ENCODE measurements around the gene NUP133.
"Not testable (repeated sequence)": the region's sequence is repeated elsewhere in the genome, so short reads cannot be mapped to it uniquely, and the experiment has no call there.

NUP133 gene

GRCh38 chr1:229448354-229448753, 59.8 kb downstream of the NUP133 start:
- no peak for DNase-seq

- DNase-seq = no peak
These were observed 60.3 kb downstream of the NUP133 start for GRCh38 chr1:229447809-229448252.

GRCh38 chr1:229445828-229446227, 62.3 kb downstream of the NUP133 start:
- no peak for DNase-seq

GRCh38 chr1:229440851-229441537, 67.1 kb downstream of the NUP133 start:
- no peak for DNase-seq

GRCh38 chr1:229438021-229438420, 70.1 kb downstream of the NUP133 start:
- DNase-seq = no peak

GRCh38 chr1:229437443-229437842, 70.7 kb downstream of the NUP133 start:
- no peak for DNase-seq

- DNase-seq = no peak
These were observed 71.9 kb downstream of the NUP133 start for GRCh38 chr1:229436201-229436600.

- DNase-seq = no peak
These were observed 73.5 kb downstream of the NUP133 start for GRCh38 chr1:229434641-229435051.

- DNase-seq = no peak
These were observed 74.0 kb downstream of the NUP133 start, which contains the start of gene ACTA1 for GRCh38 chr1:229434005-229434640. TSS of gene ACTA1 (minus strand) at chr1:229434094. CDS start at chr1:229433115, 979 bp downstream.

- DNase-seq = no peak
These were observed 74.7 kb downstream of the NUP133 start for GRCh38 chr1:229433364-229434004.

- DNase-seq = no peak
These were observed 75.2 kb downstream of the NUP133 start for GRCh38 chr1:229432905-229433304.

- DNase-seq = no peak
These were observed 76.1 kb downstream of the NUP133 start for GRCh38 chr1:229432116-229432461.

- no peak for DNase-seq
These were observed 76.6 kb downstream of the NUP133 start for GRCh38 chr1:229431284-229432115.

- no peak for DNase-seq
These were observed 77.3 kb downstream of the NUP133 start for GRCh38 chr1:229430761-229431283.

- no peak for DNase-seq
These were observed 79.9 kb downstream of the NUP133 start for GRCh38 chr1:229428256-229428655.

GRCh38 chr1:229427572-229427971, 80.6 kb downstream of the NUP133 start:
- DNase-seq = no peak

GRCh38 chr1:229425564-229426159, 82.5 kb downstream of the NUP133 start:
- no peak for DNase-seq

GRCh38 chr1:229420765-229421164, 87.4 kb downstream of the NUP133 start:
- no peak for DNase-seq

GRCh38 chr1:229420224-229420623, 87.9 kb downstream of the NUP133 start:
- no peak for DNase-seq

GRCh38 chr1:229418586-229418985, 89.6 kb downstream of the NUP133 start:
- DNase-seq = not testable (repeated sequence)

GRCh38 chr1:229412810-229413209, 95.3 kb downstream of the NUP133 start:
- DNase-seq = not testable (repeated sequence)

- DNase-seq = no peak
These were observed 96.1 kb downstream of the NUP133 start for GRCh38 chr1:229412056-229412455.

Data from NCI-H2029 (cell line).